SK-MEL-5 (cell line): ENCODE results near the gene RNF5. TPM values are rescaled to one million over a fixed set of nuclear protein-coding genes. Genes with fewer than 3 reads are reported as not detected.

ENCODE experiments used
- DNase-seq: peaks from one replicate; pipeline ENCODE4 v3.0.0-alpha.2; 2016; ENCODE audit warnings: low read depth, low spot score
- in situ Hi-C: cut with HindIII; loops from 2 replicates; pipeline ENCODE4 v1.10.0; 2016; ENCODE audit warnings: low sequenced_read_pairs, high pct_unique_total_duplicates, low pct_unique_long_range_greater_than_20kb
- total RNA-seq: library from RNA; depleted of rRNA; stranded (reverse); fragments of >200 nt; shearing (Covaris generic); gene quantifications from 2 replicates; pipeline ENCODE4 v1.2.3, GENCODE V29; 2014

The RNF5 gene
- total RNA-seq, 1 experiment from 2014 or later, result 23.9 TPM

DNA sequence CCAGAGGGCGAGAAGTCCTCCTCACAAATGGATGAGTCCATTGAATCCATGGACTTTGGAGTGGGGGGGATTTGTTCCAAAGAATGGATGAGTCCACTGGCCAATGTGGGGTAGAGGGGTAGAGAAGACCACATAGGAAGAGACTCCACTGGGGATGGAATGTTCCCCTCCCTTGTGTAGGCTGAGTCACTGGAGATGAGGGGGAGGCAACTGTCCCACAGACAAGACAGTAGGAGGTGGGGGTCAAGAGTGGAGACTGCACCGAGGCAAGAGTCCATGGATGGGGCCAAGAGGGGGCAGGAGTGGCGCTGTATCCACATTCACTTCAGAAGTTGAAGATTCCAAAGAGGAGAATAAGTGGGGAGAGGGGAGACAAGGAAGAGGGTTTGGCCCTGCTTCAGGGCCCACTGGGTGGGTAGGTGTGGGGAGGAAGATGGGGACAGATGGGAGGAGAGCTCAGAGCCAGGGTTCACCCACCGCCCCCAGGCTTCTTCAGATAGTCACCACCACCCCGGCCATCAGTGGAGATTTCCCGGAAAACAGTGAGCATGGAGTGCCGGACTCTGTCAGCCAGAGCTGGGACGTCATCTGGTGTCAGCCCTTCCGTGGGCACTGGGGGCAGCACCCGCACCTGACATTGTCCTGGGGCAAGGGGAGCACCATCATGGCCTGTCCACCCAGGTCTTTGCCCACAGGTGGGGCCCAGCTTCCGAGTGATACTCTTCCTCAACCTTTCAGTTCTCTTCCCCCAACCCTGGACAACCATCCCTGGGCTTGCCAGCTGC is 9.2 kb upstream of the RNF5 start:
- in situ Hi-C loops, result no loop called here
- DNase-seq, result no peak

DNA sequence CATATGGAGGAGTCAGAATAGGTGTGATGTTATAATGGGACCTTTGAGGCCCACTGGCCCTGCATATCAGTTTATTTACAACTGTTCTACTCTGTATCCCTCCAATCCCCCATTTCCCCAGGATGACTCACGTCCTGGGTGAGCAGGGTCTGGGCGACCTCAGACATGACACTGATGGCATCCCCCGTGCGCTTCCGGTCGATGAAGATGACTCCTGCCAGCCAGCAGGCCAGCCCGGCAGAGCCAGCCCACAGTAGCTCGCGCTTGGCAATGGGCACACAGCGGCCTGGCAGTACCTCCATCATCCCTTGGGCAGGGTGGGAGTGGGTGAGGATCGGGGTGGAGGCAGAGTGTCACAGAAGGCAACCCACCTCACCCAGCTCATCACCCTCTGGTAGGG is 7.9 kb upstream of the RNF5 start:
- DNase-seq, result no peak
- in situ Hi-C loops, result no loop called here

DNA sequence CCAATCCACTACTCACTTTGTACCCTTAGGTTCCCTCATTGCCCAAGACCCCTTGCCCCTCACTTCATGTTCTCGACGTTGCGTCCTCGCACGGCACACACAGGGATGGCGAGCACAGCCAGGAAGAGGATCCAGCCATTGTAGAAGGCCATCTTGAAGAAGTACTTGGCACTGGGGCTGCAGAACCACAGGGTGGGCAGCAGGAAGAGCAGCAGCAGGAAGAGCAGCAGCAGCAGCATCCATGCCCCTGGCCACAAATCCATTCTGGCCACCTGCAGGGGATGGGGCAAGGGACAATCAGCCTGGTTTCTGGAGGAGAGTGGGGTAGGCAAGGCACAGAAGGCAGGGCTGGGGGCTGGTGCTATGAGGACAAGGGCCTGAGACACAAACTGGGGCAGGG is 7.0 kb upstream of the RNF5 start:
- in situ Hi-C loops, result no loop called here
- no peak for DNase-seq

DNA sequence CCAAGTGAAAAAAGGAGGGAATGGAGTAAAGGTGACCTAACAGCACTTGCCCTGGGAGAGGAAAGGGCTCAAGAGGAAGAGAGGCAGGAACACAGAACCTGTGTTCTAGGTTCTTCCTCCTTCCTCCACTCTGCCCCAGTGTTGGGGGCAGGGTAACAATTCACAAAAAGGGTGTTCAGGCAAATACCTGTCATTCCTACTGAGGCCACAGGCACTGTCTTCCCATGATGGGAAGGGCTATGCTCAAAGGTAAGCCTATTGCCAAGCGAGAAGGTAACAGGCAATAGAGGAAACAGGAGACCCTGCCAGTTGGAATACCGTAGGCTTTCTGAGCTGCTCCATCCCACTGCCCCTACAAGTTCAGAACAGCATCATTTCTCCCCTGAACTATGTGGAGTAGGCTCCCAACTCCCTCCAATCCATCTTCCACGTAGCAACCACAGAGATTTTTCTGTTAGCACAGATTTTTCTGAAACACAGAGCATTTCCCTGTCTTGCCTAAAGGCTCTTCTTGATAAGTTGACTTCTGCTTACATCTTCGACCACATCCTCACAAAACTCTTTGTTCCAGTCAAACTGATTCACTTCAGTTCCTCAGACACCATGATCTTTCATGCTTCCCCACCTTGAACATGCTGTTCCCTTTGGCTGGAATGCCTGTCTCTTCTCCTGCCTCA is 5.0 kb upstream of the RNF5 start:
- DNase-seq, result no peak
- in situ Hi-C loops, result no loop called here

DNA sequence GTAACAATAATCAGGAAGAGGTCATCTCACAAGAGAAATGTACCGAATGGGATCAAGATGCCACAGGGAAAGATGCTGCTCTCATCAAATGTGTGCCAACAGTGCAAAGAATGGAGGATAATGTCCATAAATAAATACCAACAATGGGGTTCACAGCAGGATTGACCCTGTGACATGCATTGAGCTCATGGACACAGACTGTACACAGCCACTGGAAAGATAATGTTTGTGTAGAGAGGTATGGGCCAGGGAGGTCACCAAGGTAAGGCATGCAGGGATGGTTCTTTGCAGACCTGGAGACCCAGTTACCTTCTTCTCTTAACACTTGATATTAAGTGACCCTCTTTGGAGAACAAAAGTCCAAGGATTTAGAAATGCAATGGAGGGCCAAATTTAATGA is 3.8 kb upstream of the RNF5 start:
- in situ Hi-C loops, result no loop called here
- no peak for DNase-seq

DNA sequence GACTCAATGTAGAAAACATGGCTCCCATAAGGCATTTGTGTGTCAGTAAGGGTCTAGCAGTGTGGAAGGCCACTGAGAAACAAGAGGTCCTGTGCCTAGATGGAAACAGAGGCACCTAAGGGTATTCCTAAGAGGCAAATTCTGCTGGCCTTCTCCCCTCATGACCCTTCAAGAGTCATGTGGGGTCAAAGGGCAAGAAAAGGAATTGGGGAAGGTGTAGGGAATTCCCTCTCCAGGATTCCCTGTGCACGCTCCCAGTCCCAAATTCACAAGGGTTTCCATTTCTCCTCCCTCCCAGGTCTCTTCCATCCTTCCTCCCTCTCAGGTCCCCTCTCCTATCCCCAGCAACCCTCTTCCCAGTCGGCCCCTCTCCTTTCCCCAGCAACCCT is 2.9 kb upstream of the RNF5 start:
- in situ Hi-C loops, result no loop called here
- DNase-seq, result no peak

DNA sequence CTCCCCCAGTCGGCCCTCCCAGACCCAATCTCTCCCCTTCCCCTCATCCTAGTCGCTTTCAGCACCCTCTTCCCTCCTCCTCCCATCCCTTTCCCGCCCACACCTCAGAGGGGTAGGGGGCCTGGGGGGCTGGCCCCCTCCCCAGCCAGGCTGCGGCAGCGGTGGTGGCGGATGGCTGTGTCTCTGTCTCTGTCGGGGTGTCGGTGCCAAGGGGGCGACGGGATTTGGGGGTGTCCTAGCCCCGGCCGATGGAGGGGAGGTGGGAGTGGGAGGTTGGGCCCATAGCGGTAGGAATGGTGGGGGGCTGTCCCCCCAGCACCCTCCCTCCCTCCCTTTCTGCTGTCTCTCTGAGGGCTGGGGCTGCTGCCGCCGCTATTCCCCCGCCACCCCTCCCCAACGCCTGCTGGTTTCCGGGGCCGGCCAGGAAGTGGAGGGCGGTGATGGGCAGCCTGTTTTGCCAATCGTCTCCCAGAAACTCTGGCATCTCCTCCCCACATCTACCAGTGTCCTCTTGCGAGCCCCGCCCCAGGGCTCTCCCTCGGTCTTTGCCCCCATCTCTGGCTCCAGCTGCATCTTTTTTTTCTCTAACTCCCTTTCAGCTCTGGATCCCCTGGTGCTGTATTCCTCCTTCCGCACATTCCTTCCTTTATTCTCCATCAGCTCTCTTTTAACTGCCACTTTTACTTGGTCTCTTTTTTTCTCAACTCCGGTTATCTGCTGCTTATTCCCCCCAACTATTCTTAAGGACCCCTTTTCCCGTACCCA is 2.3 kb upstream of the RNF5 start, which contains the start of gene AGPAT1:
Gene AGPAT1, minus strand, starts transcription at position 374 of the 765 bp plus-strand sequence. CDS start 4,588 bp downstream, outside the sequence.
- in situ Hi-C loops, result no loop called here
- peak; percentile 94 for DNase-seq

DNA sequence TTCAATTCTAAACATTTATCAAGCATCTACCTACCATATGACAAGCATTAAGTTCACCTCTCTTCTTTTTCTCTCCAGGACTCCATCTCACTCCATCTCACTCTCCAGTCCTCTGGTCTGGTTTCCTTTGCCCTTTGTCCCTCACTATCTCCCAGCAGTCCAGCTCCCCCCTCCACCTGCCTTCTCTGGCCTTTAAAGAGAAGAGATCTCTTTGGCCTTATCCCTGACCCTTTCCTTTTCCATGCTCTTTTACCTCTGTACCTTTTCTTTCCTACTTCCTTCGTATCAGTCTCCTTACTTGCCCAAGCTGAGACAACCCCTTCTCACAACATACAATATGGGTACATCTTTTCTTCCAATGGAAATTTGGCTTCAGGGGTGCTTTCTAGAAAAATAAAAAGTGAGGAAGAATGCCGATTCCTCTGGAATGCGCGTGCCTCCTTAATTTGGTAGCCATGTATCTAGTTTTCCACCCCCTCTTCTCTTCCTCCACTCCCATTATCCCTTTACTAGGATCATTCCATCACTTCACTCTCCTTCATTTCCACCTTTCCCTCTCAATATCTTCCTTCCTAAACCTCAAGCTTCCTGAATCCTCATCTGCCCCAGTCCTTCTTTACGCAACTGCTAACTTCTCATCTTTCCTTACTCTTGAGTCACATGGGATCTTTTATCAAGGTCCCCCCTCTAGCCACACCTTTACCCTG is 1.6 kb upstream of the RNF5 start:
- no peak for DNase-seq
- in situ Hi-C loops, result no loop called here

DNA sequence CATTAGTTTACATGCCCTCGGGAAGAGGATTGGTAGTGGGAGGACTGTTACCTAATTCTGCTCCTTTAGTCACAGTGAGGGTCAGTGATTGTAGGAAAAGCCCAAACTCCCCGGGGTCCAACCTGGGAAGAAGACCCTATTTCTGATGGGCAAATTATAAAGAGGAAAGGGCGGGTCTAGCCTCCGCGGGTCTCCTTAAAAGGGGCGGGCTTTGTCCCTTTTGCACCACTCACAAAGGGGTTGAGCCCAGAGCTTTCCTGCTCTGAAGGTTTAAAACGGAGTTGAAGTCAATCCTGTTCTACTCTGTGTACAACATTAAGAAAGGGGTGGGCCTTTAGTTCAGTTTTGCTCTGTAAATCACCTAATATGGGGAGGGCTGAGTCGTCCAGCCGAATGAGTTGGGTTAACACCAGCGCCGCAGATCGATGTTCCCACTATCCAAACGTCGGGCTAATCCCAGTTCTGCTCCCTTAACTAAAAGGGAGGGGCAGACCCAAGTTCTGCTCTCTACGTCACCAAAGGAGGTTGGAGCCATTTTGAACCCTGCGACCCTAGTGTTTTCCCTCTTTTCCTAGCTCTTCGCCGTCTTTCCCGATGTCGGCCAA is 920 bp upstream of the RNF5 start:
- in situ Hi-C loops, result no loop called here
- DNase-seq, result peak; percentile 38

DNA sequence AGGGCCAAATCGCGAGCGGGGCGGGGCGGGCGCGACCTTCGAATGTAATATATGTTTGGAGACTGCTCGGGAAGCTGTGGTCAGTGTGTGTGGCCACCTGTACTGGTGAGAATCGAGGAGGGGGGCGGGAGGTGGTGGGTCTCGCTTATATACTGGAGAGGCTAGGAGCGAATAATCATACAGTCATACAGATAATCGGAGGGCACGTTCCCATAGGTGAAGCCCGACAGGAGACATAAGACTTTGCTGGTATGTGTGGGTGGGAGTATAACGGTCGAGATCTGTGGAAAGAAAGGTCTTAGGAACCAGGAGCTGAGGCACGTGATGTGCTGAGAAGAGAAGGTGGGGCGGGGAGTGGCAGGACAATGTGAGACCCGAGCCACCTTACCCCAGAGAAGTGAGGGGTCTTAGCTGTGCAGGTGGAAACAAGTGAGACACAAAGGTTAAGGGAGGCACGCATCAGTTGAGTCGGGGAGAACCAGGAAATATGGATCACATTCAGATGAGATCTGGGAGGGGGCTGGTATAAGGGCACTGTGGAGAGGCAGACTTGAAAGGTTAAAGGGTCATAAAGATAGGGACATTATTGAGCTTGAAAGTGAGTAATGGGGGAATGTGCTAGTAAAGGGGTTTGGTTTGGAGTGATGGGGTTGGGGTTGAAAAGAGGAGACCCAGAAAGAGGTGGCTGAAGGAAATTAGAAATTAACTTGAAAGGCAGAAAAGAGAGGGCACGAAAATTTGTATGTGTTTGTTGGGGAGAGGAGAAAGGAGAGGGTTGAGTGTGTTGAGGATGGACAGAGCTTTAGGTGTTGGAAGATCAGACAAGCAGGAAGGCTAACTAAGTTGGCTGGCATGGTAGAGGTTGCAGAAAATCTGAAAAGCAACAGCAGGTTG is 589 bp downstream of the RNF5 start:
- no peak for DNase-seq
- in situ Hi-C loops, result no loop called here

DNA sequence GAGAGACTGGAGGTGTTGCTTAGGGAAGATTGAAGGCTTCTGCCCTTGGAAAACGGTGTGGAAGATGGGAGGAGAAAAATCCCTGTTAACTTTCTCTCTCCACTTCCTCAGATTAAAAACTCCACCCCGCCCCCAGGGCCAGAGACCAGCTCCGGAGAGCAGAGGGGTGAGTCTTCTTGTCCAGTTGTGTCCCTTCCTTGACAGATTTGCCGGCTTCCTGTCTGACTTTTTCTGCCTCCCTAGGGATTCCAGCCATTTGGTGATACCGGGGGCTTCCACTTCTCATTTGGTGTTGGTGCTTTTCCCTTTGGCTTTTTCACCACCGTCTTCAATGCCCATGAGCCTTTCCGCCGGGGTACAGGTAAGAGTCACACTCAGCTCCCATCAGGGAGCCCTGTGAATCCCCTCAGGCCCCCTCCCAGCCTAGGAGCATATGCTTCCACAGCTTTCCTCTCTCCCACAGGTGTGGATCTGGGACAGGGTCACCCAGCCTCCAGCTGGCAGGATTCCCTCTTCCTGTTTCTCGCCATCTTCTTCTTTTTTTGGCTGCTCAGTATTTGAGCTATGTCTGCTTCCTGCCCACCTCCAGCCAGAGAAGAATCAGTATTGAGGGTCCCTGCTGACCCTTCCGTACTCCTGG is 1.7 kb downstream of the RNF5 start:
- DNase-seq, result no peak
- in situ Hi-C loops, result no loop called here

DNA sequence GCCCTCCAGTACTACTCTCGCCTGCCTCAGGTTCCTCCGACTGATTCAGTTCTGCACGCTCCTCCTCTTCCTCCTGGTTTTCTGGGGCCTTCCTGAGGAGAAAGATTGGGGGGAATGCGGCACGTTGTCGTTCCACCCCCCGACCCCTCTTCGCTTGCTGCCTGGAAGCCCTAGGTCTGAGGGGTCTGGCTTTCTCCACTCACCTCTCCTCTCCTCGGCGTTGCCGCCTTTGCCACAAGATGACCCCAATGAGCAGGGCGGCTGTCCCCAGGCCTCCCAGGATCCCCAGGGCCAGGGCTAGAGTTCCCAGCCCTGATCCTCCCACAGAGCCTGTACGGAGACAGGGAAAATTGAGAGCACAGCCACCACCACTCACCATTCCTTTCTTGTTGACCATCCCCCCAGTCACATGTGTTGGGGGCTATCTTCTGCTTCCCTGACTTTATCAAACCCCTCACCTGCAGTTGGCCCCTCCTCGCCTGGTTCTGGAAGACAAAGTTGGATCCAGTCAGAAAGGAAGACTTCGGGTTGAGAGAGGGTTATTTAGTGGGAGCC is 3.0 kb downstream of the RNF5 start:
- in situ Hi-C loops, result no loop called here
- no peak for DNase-seq

DNA sequence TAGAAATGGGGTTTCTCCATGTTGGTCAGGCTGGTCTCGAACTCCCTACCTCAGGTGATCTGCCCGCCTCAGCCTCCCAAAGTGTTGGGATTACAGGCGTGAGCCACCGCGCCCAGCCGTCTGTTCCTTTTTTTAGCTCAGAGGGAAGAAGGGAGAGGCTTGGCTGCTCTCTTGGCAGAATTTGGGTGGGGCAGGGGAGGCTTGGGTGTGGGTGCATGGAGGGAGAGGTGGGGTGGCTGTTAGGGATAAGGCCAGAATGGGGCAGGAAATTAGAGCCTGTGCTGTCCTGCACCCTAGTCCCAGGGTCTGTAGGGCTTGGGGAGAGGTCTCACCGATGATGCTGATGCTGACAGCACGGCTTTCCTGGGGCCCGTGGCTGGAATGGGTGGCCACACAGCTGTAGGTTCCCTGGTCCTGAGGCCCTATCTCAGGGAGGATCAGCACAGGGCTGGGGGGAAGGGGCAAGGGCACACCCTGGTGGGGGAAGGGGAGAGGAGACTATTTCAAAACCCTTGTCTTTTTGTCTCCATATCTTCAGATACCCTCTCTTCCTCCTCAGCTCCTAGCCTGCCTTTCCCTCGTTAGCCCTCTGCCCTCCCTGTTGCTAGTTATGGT is 3.8 kb downstream of the RNF5 start:
- no peak for DNase-seq

DNA sequence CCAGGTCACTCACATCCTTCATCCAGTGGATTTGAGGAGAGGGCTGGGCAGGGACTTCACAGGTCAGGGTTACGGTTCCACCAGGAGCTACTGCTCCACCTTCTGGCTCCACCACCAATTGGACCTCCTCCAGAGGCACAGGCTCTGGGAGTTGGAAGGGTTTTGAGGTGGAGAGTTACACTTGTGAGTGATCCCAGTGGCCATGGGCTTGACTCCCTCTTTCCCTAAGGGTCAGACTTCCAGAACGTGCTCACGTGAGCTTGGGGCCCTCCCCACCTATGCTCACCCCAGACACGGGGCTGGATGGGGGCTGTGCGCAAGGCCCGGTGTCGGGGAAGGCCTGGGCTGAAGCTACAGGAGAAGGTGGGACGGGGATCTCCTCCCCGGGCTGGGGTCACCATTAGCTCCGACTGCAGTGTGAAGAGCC is 4.4 kb downstream of the RNF5 start:
- DNase-seq, result no peak
- in situ Hi-C loops, result no loop called here

More for the DNA sequence above, 3.8 kb downstream of the RNF5 start:
- in situ Hi-C loops, result no loop called here

DNA sequence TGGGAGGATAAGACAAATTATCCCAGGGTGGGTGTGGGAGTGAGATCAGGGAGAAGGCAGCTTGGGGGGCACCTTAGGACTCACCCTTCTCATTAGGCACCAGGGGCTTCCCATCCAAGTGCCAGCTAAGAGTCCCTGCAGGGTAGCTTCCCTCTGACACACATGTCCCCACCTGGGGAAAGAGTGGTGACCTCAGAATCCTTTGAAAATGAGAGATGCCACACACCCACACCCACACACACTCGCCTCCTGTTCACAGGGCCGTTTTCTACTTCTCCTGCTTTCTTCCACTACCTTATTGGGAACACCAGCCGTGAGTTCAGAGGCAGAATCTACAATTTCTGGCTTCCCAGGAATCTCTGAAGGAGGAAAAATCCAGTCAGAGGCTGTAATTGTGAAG is 4.8 kb downstream of the RNF5 start:
- in situ Hi-C loops, result no loop called here
- no peak for DNase-seq
